GM19372 (cell line): ENCODE measurements around the gene MGAM2.
"Not testable (repeated sequence)": the region's sequence is repeated elsewhere in the genome, so short reads cannot be mapped to it uniquely, and the experiment has no call there.

ENCODE experiments used
- ATAC-seq: cut with Tn5 transposase; IDR thresholded peaks from one replicate; pipeline ENCODE4 v1.9.1; 2021; ENCODE audit warnings: mild to moderate bottlenecking, low read depth, moderate library complexity; ENCODE audit not compliant: unreplicated experiment

MGAM2 gene

GRCh38 chr7:142111499-142111898 lies at the start of gene MGAM2:
Gene MGAM2, plus strand, starts transcription at chr7:142111718. Its CDS starts 5,156 bp downstream, at chr7:142116874.
- no peak for ATAC-seq

GRCh38 chr7:142063551-142064442 lies 47.7 kb upstream of the MGAM2 start:
- ATAC-seq, result no peak

GRCh38 chr7:142066536-142066935 lies 45.0 kb upstream of the MGAM2 start:
- no peak for ATAC-seq

GRCh38 chr7:142077762-142078161 lies 33.8 kb upstream of the MGAM2 start:
- no peak for ATAC-seq

- no peak for ATAC-seq
Observed at GRCh38 chr7:142083605-142084004, 27.9 kb upstream of the MGAM2 start.

- ATAC-seq, result no peak
Observed at GRCh38 chr7:142085428-142085827, 26.1 kb upstream of the MGAM2 start.

- ATAC-seq, result no peak
Observed at GRCh38 chr7:142088022-142088714, 23.4 kb upstream of the MGAM2 start.

GRCh38 chr7:142089035-142089434 lies 22.5 kb upstream of the MGAM2 start:
- no peak for ATAC-seq

- ATAC-seq, result no peak
Observed at GRCh38 chr7:142091961-142092360, 19.6 kb upstream of the MGAM2 start.

GRCh38 chr7:142094861-142095260 lies 16.7 kb upstream of the MGAM2 start:
- no peak for ATAC-seq

GRCh38 chr7:142097571-142097970 lies 13.9 kb upstream of the MGAM2 start:
- ATAC-seq, result no peak

GRCh38 chr7:142098004-142098403 lies 13.5 kb upstream of the MGAM2 start:
- no peak for ATAC-seq

- not testable (repeated sequence) for ATAC-seq
Observed at GRCh38 chr7:142099347-142099746, 12.2 kb upstream of the MGAM2 start.

- ATAC-seq, result no peak
Observed at GRCh38 chr7:142100634-142101033, 10.9 kb upstream of the MGAM2 start.

- ATAC-seq, result not testable (repeated sequence)
Observed at GRCh38 chr7:142101794-142102193, 9.7 kb upstream of the MGAM2 start.

- no peak for ATAC-seq
Observed at GRCh38 chr7:142104550-142105527, 6.7 kb upstream of the MGAM2 start.

GRCh38 chr7:142108728-142109505 lies 2.6 kb upstream of the MGAM2 start:
- no peak for ATAC-seq

GRCh38 chr7:142110098-142110497 lies 1.4 kb upstream of the MGAM2 start:
- no peak for ATAC-seq

GRCh38 chr7:142110638-142111037 lies 880 bp upstream of the MGAM2 start:
- ATAC-seq, result no peak

- ATAC-seq, result no peak
Observed at GRCh38 chr7:142112086-142112485, 568 bp downstream of the MGAM2 start.
